ENCODE data around the gene MAGEA9B. TPM values are rescaled to one million over a fixed set of nuclear protein-coding genes. Genes with fewer than 3 reads are reported as not detected.
"Not testable (repeated sequence)": the region's sequence is repeated elsewhere in the genome, so short reads cannot be mapped to it uniquely, and the experiment has no call there.

MAGEA9B gene, protein sequence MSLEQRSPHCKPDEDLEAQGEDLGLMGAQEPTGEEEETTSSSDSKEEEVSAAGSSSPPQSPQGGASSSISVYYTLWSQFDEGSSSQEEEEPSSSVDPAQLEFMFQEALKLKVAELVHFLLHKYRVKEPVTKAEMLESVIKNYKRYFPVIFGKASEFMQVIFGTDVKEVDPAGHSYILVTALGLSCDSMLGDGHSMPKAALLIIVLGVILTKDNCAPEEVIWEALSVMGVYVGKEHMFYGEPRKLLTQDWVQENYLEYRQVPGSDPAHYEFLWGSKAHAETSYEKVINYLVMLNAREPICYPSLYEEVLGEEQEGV
- total RNA-seq (2014; rRNA removed; shearing (Covaris generic)) = not detected in 2 replicates

DNA sequence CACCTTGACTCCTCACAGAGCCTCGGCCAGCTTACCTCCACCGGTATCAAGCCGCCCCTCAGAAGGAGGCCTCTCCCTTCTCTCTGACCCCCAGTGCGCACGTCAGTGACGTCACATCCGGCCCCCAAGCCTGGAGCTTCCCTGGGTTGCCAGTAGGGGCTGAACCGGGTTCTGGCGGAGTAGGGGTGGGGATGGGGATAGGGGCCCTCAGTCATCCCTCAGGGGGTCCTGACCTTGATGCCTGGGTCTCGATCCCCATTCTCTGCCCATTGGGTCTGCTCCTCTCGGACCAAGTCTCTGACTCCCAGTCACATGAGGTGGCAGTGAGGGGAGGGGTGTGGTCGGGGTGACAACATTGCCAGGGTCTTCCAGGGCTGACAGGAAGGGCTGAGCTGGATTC is at the start of gene MAGEA9B:
Gene MAGEA9B, minus strand, starts transcription at position 101 of the 400 bp plus-strand sequence. CDS start 4,280 bp downstream, outside the sequence.
- H3K4me1 ChIP-seq (replicated peaks); H3K9me3 ChIP-seq (replicated peaks); H3K27ac ChIP-seq; DNase-seq (ENCODE audit: low read depth in 1 of 2, low spot score in 2 of 2); H3K4me3 ChIP-seq; H3K36me3 ChIP-seq; H3K27me3 ChIP-seq (replicated peaks): not testable (repeated sequence)

DNA sequence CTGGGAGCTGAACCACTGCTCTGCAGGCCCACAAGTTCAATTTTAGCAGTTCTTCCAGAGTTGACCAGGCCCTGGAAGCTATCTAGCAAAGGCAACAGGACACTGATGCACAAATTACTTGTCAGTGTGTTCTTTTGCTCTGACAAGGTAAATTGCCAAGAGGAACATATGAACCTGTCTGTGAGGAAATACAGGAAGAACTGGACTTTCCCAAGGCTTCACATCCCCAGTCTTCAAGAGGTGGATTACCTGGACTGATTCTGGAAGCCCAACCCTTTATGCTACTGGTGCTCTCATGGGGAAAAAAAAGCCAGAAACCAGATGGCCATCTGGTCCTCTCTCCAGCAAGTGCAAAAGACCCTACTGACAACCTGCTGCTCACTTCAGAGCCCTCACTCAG is 46.3 kb upstream of the MAGEA9B start:
- no peak for DNase-seq (ENCODE audit: low read depth in 1 of 2, low spot score in 2 of 2)
- peaks cover 3% of the 10 kb centered on the region; the same call in 1 of the 2 replicates for H3K36me3 ChIP-seq
- peaks cover 15% of the 10 kb centered on the region for H3K4me1 ChIP-seq (replicated peaks)
- no peak overlapping the region for H3K4me3 ChIP-seq
- H3K27me3 ChIP-seq (replicated peaks) = no peaks in the 10 kb centered on the region
- H3K27ac ChIP-seq = no peak overlapping the region
- no peaks in the 10 kb centered on the region for H3K9me3 ChIP-seq (replicated peaks)

DNA sequence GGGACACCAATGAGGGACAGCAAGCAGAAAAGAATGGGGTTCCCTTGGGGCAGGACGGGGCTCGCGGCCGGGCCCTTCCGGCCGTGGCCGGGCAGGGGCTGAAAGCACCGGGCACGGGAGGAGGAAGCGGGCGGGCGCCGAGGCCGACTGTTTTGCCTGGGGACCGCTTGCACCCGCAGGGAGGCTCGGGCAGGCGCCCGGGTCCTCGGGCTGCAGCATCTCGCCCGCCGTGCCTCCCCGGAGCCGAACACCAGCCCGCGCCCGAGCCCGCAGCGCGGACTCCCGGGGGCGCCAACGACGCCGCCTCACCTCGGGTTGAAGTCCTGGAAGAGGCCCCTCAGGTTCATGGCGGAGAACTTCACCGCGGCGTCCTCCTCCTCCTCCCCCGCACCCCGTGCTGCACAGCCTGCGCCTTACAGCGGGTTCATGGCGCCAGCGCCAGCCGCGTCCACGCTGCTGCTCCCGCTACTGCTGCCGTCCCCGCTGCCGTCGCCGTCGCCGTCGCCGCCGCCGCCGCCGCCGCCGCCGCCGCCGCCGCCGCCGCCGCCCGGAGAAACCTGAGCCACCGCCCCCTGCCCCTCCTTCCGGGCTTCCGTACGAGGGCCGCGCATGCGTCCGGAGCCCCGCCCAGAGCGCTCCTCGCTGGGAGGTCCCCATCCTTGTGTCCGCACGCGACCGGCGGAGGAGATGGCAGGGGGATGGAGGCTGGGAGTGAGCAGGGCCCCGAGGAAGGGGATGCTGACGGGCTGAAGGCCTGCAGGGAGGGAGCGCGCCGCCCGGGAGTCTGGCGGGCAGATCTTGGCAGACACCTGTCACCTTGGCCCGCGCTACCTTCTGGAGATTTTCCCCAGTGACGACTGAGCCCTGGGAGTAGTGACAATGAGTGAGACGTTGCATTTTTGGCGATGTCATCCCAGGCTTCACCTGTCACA is 44.2 kb upstream of the MAGEA9B start, which contains the start of gene TMEM185A:
Gene TMEM185A, minus strand, starts transcription at position 559 of the 932 bp plus-strand sequence. Its CDS starts 212 bp downstream, at position 347.
- Histone ChIP-seq H3K4me1 (replicated peaks) (peaks cover 12% of the 10 kb centered on the region), H3K36me3 (peaks cover 3% of the 10 kb centered on the region; the same call in 1 of the 2 replicates), H3K27me3 (replicated peaks) (no peaks in the 10 kb centered on the region), H3K4me3 (peak within 1 kb of the TSS; percentile 84), H3K27ac (no peak within 1 kb of the TSS), H3K9me3 (replicated peaks) (no peaks in the 10 kb centered on the region)
- peak; percentile 66 to 75 for DNase-seq (ENCODE audit: low read depth in 1 of 2, low spot score in 2 of 2)

DNA sequence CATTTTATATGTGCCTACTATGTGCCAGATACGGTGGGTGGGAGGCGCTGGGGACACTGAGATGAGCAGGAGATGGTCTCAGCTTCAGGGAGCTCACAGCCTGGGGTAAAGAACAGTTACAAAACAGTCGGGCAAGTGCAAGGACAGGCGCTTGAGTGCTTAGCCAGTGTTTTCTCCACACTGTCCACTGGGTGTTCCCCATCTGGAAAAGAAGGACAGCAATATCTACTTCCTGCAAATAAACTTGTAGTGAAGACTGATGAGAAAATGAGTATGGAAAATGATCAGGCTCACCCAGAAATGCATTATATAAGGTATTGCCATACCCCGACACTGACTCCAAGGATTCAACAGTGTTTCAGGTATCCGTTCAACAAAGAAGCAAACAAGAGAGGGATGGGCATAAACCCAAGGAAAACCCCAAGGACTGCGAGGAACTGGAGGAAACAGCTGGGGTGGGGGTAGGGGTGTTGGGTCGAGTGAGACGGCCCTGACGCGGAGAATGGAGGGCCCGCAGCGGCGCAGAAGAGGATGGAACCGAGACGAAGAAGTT is 43.5 kb upstream of the MAGEA9B start:
- H3K9me3 ChIP-seq (replicated peaks) = no peaks in the 10 kb centered on the region
- H3K4me1 ChIP-seq (replicated peaks) = peaks cover 12% of the 10 kb centered on the region
- DNase-seq (ENCODE audit: low read depth in 1 of 2, low spot score in 2 of 2) = peak in 1 of 2 experiments; percentile 23
- no peaks in the 10 kb centered on the region for H3K27me3 ChIP-seq (replicated peaks)
- H3K4me3 ChIP-seq = peak overlapping the region; percentile 84
- H3K27ac ChIP-seq = no peak overlapping the region
- peaks cover 3% of the 10 kb centered on the region; the same call in 1 of the 2 replicates for H3K36me3 ChIP-seq

DNA sequence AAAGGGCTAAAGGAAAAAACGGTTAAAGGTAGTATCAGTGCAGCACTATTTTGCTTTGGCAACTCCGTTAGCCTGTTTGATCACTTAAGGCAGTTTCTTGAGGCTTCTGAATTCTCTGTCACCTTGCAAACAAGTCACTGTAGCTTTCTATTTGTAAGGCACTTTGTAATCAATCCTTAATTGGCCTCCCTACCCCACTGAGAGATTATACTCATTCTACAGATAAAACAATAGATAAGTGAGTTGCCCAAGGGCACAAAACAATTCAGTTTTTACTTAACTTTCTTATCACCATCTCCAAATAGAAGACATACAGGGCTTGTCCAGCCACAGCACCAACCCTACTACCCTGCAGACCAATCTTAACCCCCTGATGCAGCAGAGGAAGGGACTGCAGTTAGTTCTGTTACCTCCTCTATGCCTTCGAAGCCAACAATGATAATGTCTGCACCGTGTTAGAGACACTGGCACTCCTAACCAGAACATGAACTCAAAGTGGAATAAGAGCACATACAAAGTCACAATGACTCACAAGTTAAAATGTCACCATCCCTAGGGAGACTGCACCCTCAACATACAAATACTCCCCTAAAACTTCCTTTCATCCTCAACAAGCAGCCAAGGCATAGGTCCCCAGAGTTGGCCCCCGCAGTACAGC is 42.6 kb upstream of the MAGEA9B start:
- H3K4me1 ChIP-seq (replicated peaks) = peaks cover 12% of the 10 kb centered on the region
- H3K36me3 ChIP-seq = peaks cover 3% of the 10 kb centered on the region; the same call in 1 of the 2 replicates
- DNase-seq (ENCODE audit: low read depth in 1 of 2, low spot score in 2 of 2) = no peak
- H3K4me3 ChIP-seq = peak overlapping the region; percentile 84; the same call in 1 of the 2 replicates
- no peak overlapping the region for H3K27ac ChIP-seq
- H3K9me3 ChIP-seq (replicated peaks) = no peaks in the 10 kb centered on the region
- no peaks in the 10 kb centered on the region for H3K27me3 ChIP-seq (replicated peaks)

DNA sequence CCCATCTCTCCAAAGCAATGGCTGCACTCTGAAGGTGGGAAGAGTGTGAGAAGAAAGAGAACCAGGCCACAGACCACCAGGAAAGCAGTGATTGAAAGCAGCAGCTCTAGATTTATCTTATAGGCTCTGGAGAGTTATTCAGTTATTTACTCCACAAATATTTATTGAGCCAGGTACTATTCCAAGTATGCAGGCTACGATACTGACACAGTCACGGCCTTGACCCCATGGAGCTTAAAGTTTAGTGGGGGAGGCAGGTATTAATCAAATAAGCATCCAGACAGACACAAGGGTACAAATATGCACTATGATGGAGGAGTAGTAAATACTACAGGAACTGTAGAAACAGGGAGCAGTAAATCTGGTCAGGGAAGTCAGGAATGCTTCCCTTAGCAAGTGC is 41.5 kb upstream of the MAGEA9B start:
- Histone ChIP-seq H3K27me3 (replicated peaks) (no peaks in the 10 kb centered on the region), H3K4me3 (no peak overlapping the region), H3K36me3 (peaks cover 3% of the 10 kb centered on the region; the same call in 1 of the 2 replicates), H3K27ac (no peak overlapping the region), H3K9me3 (replicated peaks) (no peaks in the 10 kb centered on the region), H3K4me1 (replicated peaks) (peaks cover 12% of the 10 kb centered on the region)
- no peak for DNase-seq (ENCODE audit: low read depth in 1 of 2, low spot score in 2 of 2)

DNA sequence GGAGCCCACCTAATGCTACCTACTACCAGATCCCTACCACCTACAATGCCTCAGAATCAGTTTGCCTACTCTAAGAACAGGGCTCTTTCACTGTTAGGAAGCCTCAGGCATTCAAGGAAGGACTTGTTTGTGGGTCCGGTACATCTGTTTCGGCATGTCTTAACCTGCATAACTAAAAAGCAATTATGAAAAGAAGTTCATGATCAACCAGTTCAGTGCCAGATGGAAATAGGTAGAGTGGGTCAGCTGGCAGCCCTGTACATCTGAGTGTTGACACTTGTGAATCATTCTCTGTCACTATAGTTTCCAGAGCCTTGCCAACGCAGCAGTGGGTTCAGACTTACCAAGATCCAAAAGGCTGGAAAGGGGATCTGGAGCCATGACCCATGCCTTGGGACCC is 41.0 kb upstream of the MAGEA9B start:
- no peaks in the 10 kb centered on the region for H3K9me3 ChIP-seq (replicated peaks)
- H3K27me3 ChIP-seq (replicated peaks) = no peaks in the 10 kb centered on the region
- no peak for DNase-seq (ENCODE audit: low read depth in 1 of 2, low spot score in 2 of 2)
- H3K36me3 ChIP-seq = peaks cover 3% of the 10 kb centered on the region; the same call in 1 of the 2 replicates
- H3K4me1 ChIP-seq (replicated peaks) = peaks cover 12% of the 10 kb centered on the region
- H3K27ac ChIP-seq = no peak overlapping the region
- no peak overlapping the region for H3K4me3 ChIP-seq

DNA sequence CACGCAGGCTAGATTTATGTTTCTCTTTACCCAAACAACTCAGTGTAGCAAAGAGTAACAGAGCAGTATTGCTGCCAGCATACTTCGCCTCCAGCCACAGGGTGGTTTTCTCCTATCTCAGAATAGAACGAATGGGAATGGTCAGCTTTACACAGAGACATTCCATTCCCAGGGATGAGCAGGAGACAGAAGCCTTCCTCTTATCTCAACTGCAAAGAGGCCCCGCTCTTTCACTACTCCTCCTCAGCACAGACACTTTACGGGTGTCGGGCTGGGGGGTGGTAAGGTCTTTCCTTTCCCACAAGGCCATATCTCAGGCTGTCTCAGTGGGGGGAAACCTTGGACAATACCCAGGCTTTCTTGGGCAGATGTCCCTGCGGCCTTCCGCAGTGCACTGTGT is 39.6 kb upstream of the MAGEA9B start:
- H3K9me3 ChIP-seq (replicated peaks); H3K27ac ChIP-seq; H3K4me3 ChIP-seq; H3K4me1 ChIP-seq (replicated peaks); H3K27me3 ChIP-seq (replicated peaks); DNase-seq (ENCODE audit: low read depth in 1 of 2, low spot score in 2 of 2); H3K36me3 ChIP-seq: not testable (repeated sequence)

DNA sequence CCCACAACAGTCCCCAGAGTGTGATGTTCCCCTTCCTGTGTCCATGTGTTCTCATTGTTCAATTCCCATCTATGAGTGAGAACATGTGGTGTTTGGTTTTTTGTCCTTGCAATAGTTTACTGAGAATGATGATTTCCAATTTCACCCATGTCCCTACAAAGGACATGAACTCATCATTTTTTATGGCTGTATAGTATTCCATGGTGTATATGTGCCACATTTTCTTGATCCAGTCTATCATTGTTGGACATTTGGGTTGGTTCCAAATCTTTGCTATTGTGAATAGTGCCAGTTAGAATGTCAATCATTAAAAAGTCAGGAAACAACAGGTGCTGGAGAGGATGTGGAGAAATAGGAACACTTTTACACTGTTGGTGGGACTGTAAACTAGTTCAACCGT is 32.4 kb upstream of the MAGEA9B start:
- H3K9me3 ChIP-seq (replicated peaks); DNase-seq (ENCODE audit: low read depth in 1 of 2, low spot score in 2 of 2); H3K36me3 ChIP-seq; H3K27me3 ChIP-seq (replicated peaks); H3K4me1 ChIP-seq (replicated peaks); H3K4me3 ChIP-seq; H3K27ac ChIP-seq: not testable (repeated sequence)

DNA sequence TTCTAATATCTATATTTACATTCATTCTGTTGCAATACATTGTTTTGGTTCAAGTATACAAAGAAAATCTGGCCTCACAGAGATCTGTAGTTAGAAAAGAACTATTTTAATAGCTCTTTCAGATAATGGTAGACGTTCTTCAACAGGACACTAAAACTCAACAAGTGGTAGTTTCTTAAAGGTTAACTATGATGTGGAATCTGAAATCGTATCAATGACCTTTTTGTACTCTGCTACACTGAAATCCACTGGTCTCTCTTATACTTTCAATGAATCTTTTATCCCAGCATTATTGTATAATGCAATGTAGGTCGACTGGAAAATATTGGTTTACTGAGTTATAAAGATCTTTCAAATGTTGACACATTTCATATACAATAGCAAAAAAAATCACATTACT is 31.6 kb upstream of the MAGEA9B start:
- no peaks in the 10 kb centered on the region for H3K4me1 ChIP-seq (replicated peaks)
- H3K27ac ChIP-seq = no peak overlapping the region
- H3K27me3 ChIP-seq (replicated peaks) = no peaks in the 10 kb centered on the region
- H3K4me3 ChIP-seq = no peak overlapping the region
- no peaks in the 10 kb centered on the region for H3K9me3 ChIP-seq (replicated peaks)
- no peaks in the 10 kb centered on the region for H3K36me3 ChIP-seq
- DNase-seq (ENCODE audit: low read depth in 1 of 2, low spot score in 2 of 2) = no peak

DNA sequence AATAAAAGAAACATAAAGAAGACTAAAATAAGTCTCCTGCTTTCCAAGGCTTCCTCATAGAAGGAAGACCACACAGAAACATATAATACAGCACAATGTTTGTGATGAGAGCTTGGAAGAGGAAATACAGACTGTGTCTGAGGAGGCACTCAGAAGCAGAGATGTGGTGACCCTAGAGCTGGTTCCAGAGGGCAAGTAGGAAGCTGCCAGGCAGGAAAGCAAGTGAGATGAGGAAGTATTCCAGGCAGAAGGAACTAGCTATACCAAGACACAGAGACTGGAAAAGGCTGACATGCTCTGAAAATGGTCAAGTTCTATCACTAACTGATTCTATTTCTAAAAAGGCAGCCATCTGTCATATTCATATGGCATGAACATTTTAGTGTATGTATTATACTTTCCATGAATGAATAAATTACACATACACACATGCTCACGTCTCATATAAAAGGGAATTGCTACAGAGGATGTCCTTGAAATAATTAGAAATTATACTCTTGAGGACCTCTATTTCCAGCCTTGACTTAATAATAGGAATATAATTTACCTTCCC is 24.4 kb upstream of the MAGEA9B start:
- no peak for DNase-seq (ENCODE audit: low read depth in 1 of 2, low spot score in 2 of 2)
- Histone ChIP-seq H3K9me3 (replicated peaks) (no peaks in the 10 kb centered on the region), H3K4me3 (no peak overlapping the region), H3K27me3 (replicated peaks) (no peaks in the 10 kb centered on the region), H3K27ac (no peak overlapping the region), H3K36me3 (peaks cover 3% of the 10 kb centered on the region; the same call in 1 of the 2 replicates), H3K4me1 (replicated peaks) (no peaks in the 10 kb centered on the region)

DNA sequence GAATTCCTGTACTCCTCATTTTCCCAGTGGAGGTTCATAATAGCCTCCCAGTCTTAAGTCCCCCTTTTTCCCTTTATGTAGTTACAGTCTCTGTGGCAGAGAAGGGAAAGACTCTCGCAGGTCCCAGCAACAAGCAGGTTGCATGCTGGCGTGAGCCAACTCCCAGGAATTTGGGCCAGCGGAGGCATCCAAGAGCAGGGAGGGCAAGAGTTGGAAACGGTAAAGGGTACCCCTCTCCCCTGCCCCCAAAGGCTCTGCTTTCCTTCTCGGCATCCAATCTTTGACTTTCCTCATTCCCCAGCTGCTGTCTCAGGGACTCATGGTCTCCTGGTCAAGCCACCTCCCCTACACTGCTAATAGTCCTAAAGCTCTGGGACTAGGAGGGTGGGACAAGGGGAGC is 23.3 kb upstream of the MAGEA9B start:
- no peak for DNase-seq (ENCODE audit: low read depth in 1 of 2, low spot score in 2 of 2)
- H3K4me1 ChIP-seq (replicated peaks) = peaks cover 3% of the 10 kb centered on the region; the same call in 1 of the 2 replicates
- no peaks in the 10 kb centered on the region for H3K27me3 ChIP-seq (replicated peaks)

DNA sequence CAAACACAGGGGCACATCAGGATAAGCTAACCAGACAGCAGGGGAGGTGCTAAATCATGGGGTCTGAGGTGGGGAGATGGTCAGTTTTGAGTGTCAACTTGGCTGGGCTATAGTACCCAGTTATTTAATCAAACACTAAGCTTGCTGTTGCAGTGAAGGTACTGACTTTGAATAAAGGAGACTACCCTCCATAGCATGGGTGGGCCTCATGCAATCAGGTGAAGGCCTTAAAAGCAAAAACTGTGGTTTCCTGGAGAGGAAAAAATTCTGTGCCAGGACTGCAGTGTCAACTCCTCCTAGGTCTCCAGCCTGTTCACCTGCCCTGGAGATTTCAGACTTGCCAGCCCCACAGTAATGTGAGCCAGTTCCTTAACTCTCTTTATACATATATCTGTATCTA is 20.4 kb upstream of the MAGEA9B start:
- no peak overlapping the region for H3K27ac ChIP-seq
- H3K4me1 ChIP-seq (replicated peaks) = peaks cover 3% of the 10 kb centered on the region; the same call in 1 of the 2 replicates
- no peak for DNase-seq (ENCODE audit: low read depth in 1 of 2, low spot score in 2 of 2)
- H3K27me3 ChIP-seq (replicated peaks) = no peaks in the 10 kb centered on the region
- H3K4me3 ChIP-seq = no peak overlapping the region
- no peaks in the 10 kb centered on the region for H3K9me3 ChIP-seq (replicated peaks)
- peaks cover 8% of the 10 kb centered on the region; the same call in 1 of the 2 replicates for H3K36me3 ChIP-seq

More for the DNA sequence above, 23.3 kb upstream of the MAGEA9B start:
- H3K9me3 ChIP-seq (replicated peaks) = no peaks in the 10 kb centered on the region
- H3K4me3 ChIP-seq = no peak overlapping the region
- H3K36me3 ChIP-seq = peaks cover 8% of the 10 kb centered on the region; the same call in 1 of the 2 replicates
- H3K27ac ChIP-seq = no peak overlapping the region
